Pancreas (tissue), 10 donors: ENCODE data around the gene NMS. TPM values are rescaled to one million over a fixed set of nuclear protein-coding genes. Genes with fewer than 3 reads are reported as not detected.

ENCODE experiments used
- ATAC-seq, 4 donors: fragments of 200-7000 bp; cut with Tn5 transposase; one replicate each; pipeline versions ENCODE4 v1.8.0 to v1.9.1; 2020; ENCODE audit warnings: mild to moderate bottlenecking in 4 of 4, moderate library complexity in 4 of 4
- DNase-seq, 6 donors: peaks; one replicate each; pipeline ENCODE4 v3.0.0-alpha.2; 2020
- FAIRE-seq: peaks from 2 replicates; lab custom pipeline; 2012; peaks lifted over from hg19 to GRCh38; lab: Jason Lieb, UNC
- H3K27ac ChIP-seq, 4 donors: fragments of 200-600 bp; sonication (generic); 1 replicate in 3 of 4; 2 replicates in 1 of 4; pipeline versions ENCODE4 v1.5.0 to v1.8.0; 2020
- H3K27me3 ChIP-seq, 4 donors: fragments of 200-600 bp; one replicate each; pipeline ENCODE4 v1.8.0; 2021
- H3K36me3 ChIP-seq, 3 donors: fragments of 200-600 bp; sonication (generic) in 1 of 3; one replicate each; pipeline versions ENCODE4 v1.5.0 to v1.8.0; 2020 to 2021
- H3K4me1 ChIP-seq, 3 donors: fragments of 200-600 bp; one replicate each; pipeline ENCODE4 v1.8.0; 2021
- H3K4me3 ChIP-seq, 4 donors: fragments of 200-600 bp; sonication (generic) in 2 of 4; one replicate each; pipeline versions ENCODE4 v1.5.0 to v1.8.0; 2020 to 2021
- H3K9me3 ChIP-seq, 4 donors: fragments of 200-600 bp; one replicate each; pipeline ENCODE4 v1.8.0; 2021
- WGBS, 2 donors: extraction: QIAGEN DNeasy Blood & Tissue Kit; methylation state at CpG; one replicate each; pipeline ENCODE4 v1.1.7; 2013; 5-methylcytosine and 5-hydroxymethylcytosine counted together
- intact Hi-C, 3 donors: fragments of 100-400 bp; cut with DNase I; formaldehyde crosslinking; loops; one replicate each; pipeline versions ENCODE4 v1.11.1 to v1.14.2; 2022
- polyA plus RNA-seq, 2 donors: library from polyadenylated mRNA; stranded (reverse); fragments of 200-250 nt; gene quantifications; one replicate each; pipeline ENCODE4 v1.2.3, GENCODE V29; 2013
- total RNA-seq, 6 donors: library from RNA; stranded (reverse); fragmentation: NEBNext Ultra II Directional in 4 of 6; extraction: Animal tissue kit (Norgen Biotek cat#: 25700) in 4 of 6; gene quantifications; one replicate each; pipeline versions ENCODE4 v1.2.1 to v1.2.4, GENCODE V29; 2021 to 2023
- TF ChIP-seq, protein P1 (sequence below), 4 donors: fragments of 200-600 bp; sonication (generic) in 3 of 4; IDR thresholded peaks; one replicate each; pipeline versions ENCODE4 v1.5.0 to v1.8.0; 2021; ENCODE audit warnings: antibody characterized with exemption in 4 of 4
- donor health status: healthy with polysubstance abuse.
- donor health status: DM: no; HTN: no; CAD: no; lungs with moderate emphysema.
- donor health status: DM: no; HTN: no; CAD: no.
- donor health status: control.
- donor health status: control.
- donor health status: Bipolar disorder and iron deficiency.
- donor health status: DM: yes; HTN: yes; CAD: no.
- donor health status: DM: no; HTN: no; CAD: no.
- donor health status: DM: no; HTN: no; CAD: no.
- donor health status: DM: yes; HTN: yes; CAD: no.

NMS gene
- total and polyA plus RNA-seq, 8 donors, result not detected

- ATAC-seq, result no peak
- intact Hi-C loops, result no loop called here
Measured at GRCh38 chr2:100527440-100528015, 57.2 kb downstream of the NMS start.

GRCh38 chr2:100529176-100529575 lies 58.9 kb downstream of the NMS start:
- no peaks in the 10 kb centered on the region for H3K36me3 ChIP-seq
- H3K27me3 ChIP-seq, result no peaks in the 10 kb centered on the region
- FAIRE-seq (no peak), DNase-seq (no peak), ATAC-seq (no peak)
- no peaks in the 10 kb centered on the region for H3K4me1 ChIP-seq
- intact Hi-C loops, result no loop called here
- no peak overlapping the region for H3K4me3 ChIP-seq
- TF ChIP-seq, protein P1, sequence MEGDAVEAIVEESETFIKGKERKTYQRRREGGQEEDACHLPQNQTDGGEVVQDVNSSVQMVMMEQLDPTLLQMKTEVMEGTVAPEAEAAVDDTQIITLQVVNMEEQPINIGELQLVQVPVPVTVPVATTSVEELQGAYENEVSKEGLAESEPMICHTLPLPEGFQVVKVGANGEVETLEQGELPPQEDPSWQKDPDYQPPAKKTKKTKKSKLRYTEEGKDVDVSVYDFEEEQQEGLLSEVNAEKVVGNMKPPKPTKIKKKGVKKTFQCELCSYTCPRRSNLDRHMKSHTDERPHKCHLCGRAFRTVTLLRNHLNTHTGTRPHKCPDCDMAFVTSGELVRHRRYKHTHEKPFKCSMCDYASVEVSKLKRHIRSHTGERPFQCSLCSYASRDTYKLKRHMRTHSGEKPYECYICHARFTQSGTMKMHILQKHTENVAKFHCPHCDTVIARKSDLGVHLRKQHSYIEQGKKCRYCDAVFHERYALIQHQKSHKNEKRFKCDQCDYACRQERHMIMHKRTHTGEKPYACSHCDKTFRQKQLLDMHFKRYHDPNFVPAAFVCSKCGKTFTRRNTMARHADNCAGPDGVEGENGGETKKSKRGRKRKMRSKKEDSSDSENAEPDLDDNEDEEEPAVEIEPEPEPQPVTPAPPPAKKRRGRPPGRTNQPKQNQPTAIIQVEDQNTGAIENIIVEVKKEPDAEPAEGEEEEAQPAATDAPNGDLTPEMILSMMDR (IDR thresholded peaks at IDR 0.05), result no peak
- no peak overlapping the region for H3K27ac ChIP-seq
- 83 to 87% methylated on average over 8 of the region's 8 CpGs for WGBS, 2 donors
- H3K9me3 ChIP-seq, result no peaks in the 10 kb centered on the region

More at GRCh38 chr2:100527440-100528015, 57.2 kb downstream of the NMS start:
- TF ChIP-seq, protein P1 (IDR thresholded peaks at IDR 0.05), result no peak
- Histone ChIP-seq H3K27me3 (no peaks in the 10 kb centered on the region), H3K9me3 (no peaks in the 10 kb centered on the region), H3K4me1 (no peaks in the 10 kb centered on the region), H3K36me3 (no peaks in the 10 kb centered on the region), H3K27ac (no peak overlapping the region), H3K4me3 (no peak overlapping the region)
- no peak for FAIRE-seq
- DNase-seq, result no peak
- WGBS, 2 donors, result 76% methylated on average over 7 of the region's 7 CpGs

DNA sequence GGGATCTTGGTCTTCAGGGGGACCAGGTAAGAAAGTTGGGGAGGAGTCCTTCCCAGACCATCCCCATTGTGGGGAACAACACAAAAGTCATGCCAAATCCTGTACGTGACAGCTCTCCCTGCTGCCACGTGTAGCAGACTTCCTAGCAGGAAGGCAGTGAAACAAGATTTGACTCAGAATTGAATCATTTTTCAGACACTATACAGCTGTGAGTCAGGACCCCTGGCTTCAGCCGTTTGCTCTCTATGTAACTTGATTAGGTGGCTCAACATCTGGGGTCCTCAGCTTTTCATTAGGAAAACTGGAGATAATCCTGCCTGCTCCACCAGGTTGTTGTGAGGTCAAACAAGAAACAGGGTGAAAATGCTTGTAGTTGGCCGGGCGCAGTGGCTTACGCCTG lies 59.6 kb downstream of the NMS start:
- Histone ChIP-seq H3K27ac (no peak overlapping the region), H3K4me3 (no peak overlapping the region), H3K36me3 (no peaks in the 10 kb centered on the region), H3K9me3 (no peaks in the 10 kb centered on the region), H3K4me1 (no peaks in the 10 kb centered on the region), H3K27me3 (no peaks in the 10 kb centered on the region)
- no peak for FAIRE-seq
- 71 to 75% methylated on average over 6 of the region's 6 CpGs for WGBS, 2 donors
- no peak for DNase-seq
- no peak for ATAC-seq
- intact Hi-C loops, result no loop called here
- TF ChIP-seq, protein P1 (IDR thresholded peaks at IDR 0.05), result no peak

Other genes with a start within 250 kb of the NMS start
- gene LONRF2, start 148.0 kb upstream of the NMS start, total RNA-seq, result 1 to 10 TPM; 5.3 to 7.1 (median 6.8) TPM
- 1 to 10 TPM; 2.0 to 4.6 TPM for gene LONRF2, start 148.0 kb upstream of the NMS start, polyA plus RNA-seq
- gene CHST10, start 52.8 kb upstream of the NMS start, total RNA-seq, result 1 to 10 TPM; 1.7 to 5.6 (median 3.5) TPM
- 1 to 10 TPM; 3.5 to 6.5 TPM for gene CHST10, start 52.8 kb upstream of the NMS start, polyA plus RNA-seq
- gene PDCL3, start 92.5 kb downstream of the NMS start, total RNA-seq, result 1 to 10 TPM; 4.9 to 8.5 (median 8.0) TPM
- 10 to 100 TPM in 1 of 2 donors, 1 to 10 TPM in 1; 8.7 to 14.5 TPM for gene PDCL3, start 92.5 kb downstream of the NMS start, polyA plus RNA-seq